HG02763 (cell line): ENCODE measurements around the gene DOK5.
"Not testable (repeated sequence)": the region's sequence is repeated elsewhere in the genome, so short reads cannot be mapped to it uniquely, and the experiment has no call there.

Source experiments
- ATAC-seq: cut with Tn5 transposase; IDR thresholded peaks from one replicate; pipeline ENCODE4 v1.9.1; 2021; ENCODE audit warnings: mild to moderate bottlenecking, moderate library complexity; ENCODE audit not compliant: unreplicated experiment

DOK5 gene

GRCh38 chr20:54475334-54476168, at the start of gene DOK5:
DOK5 (plus strand) TSS chr20:54475593; CDS start chr20:54475947, 354 bp downstream.
- ATAC-seq, result no peak

DNA sequence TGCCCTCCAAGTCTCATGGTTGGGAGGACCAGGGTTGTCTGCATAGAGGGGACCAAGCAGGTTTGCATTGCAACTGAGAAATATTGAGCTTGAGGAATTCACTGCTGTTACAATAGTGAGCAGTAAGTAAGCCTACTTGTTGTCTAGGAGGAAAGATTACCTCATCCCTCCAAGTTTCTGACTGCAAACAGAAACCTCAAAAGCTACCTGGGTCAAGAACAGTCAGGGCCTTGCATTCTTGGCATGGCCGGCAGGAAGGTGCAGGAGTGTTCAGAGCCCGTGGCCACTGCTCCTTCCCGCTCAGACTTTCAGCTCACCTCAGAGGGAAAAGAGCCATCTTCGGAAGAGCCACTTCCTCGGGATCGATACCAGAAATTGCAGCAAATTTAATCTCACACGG, 46.0 kb upstream of the DOK5 start:
- ATAC-seq, result no peak

DNA sequence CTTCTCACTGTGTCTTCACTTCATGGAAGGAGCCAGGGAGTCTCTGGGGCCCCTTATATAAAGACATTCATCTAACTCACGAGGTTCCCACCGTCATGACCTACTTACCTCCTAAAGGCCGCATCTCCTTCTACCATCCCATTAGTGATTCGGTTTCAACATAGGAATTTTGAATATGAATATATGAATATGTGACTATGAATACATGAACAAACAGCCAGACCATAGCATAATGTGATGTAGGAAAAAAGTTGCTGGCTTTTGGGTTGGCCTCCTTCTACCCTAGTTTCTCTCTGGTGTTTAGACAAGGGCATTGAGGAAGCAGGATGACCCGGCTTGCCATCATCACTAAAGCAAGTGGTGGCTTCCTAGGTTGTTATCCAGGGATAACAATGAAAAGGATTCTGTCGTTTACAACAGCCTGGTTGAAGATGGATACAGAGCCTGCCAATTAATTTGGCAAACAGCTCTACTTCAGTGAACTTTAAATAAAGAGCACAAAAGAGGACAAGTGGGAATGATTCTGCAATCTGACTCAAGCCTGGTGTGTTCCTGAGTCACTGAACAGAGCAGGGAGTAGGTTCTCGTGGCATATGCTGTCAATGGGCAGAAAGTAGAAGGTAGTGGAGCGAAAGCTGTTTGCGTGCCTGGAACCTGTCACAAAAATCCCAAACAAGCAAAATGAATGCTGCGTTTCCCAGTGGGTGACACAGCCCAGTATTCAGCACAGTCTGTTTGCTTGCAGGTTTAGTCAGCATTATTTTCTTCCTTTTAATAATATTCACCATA, 44.0 kb upstream of the DOK5 start:
- ATAC-seq, result no peak

- no peak for ATAC-seq
Observed at GRCh38 chr20:54432966-54433365, 42.4 kb upstream of the DOK5 start.

GRCh38 chr20:54433636-54434035, 41.8 kb upstream of the DOK5 start:
- no peak for ATAC-seq

DNA sequence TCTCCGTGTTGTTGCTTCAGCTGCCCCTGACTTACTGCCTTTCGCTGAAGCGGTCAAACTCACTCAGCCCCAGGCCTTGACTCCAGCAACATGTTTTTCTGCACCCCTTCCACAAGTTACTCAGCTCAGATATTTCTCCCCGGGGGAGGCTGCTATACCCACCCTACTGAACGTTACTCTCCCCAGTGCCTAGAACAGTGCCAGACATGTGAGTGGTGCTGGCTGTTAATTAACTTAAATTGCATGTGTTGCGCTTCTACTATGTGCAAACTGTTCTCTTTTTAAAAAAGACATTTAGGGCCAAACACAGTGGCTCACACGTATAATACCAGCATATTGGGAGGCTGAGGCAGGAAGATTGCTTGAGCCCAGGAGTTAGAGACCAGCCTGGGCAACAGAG, 41.2 kb upstream of the DOK5 start:
- ATAC-seq, result no peak

GRCh38 chr20:54435015-54435414, 40.4 kb upstream of the DOK5 start:
- ATAC-seq, result no peak

DNA sequence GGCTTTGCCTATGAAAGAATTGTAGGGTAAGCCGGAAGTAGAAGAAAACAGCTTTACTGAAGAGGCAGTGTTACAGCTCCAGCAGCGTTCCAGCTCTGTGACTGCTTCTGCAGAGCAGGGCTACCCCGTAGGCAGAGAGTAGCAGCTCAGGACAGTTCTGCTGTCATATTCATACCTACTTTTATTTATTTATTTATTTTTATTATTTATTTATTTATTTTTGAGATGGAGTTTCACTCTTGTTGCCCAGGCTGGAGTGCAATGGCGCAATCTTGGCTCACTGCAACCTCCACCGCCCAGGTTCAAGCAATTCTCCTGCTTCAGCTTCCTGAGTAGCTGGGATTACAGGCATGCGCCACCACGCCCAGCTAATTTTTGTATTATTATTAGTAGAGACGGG, 39.0 kb upstream of the DOK5 start:
- not testable (repeated sequence) for ATAC-seq

- ATAC-seq, result no peak
Observed at GRCh38 chr20:54438166-54438565, 37.2 kb upstream of the DOK5 start.

DNA sequence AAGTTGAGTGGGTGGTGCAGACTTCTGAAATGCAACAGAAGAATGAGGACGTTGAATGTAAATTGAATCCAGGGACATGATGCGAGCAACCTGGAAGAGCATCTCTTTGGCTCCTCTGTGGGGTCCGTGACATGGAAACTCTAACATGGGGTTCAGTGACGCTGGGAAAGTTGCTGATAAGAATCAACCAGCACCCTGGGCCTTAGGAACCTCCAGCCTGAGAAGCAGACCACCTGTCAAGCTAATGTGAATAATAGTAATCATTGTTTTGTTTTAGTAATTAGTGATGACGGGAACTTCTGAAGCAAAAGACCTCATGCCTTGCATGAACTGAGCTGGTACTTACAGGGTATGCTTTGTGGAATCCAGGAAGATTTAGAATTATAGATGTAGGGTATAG, 25.2 kb upstream of the DOK5 start:
- no peak for ATAC-seq

- ATAC-seq, result no peak
Observed at GRCh38 chr20:54451171-54451570, 24.2 kb upstream of the DOK5 start.

DNA sequence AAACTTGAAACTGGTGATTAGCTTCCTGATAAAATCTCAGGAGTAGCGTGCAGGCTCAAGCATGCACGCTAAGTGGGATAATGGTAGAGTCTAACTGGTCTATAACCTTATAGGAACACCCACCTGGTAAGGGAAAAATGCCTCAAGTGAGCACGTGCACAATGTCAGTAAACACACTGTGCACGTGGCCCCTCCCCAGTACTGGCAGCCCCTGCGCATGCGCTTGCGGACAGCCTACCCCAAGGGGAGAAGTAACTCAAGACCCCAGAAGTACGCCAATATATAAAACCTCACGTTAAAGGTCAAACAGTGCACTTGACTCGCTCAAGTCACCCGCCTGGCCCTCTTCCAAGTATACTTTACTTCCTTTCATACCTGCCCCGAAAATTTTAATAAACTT, 23.1 kb upstream of the DOK5 start:
- no peak for ATAC-seq

GRCh38 chr20:54454982-54455381, 20.4 kb upstream of the DOK5 start:
- ATAC-seq, result no peak

- no peak for ATAC-seq
Observed at GRCh38 chr20:54456423-54456822, 19.0 kb upstream of the DOK5 start.

DNA sequence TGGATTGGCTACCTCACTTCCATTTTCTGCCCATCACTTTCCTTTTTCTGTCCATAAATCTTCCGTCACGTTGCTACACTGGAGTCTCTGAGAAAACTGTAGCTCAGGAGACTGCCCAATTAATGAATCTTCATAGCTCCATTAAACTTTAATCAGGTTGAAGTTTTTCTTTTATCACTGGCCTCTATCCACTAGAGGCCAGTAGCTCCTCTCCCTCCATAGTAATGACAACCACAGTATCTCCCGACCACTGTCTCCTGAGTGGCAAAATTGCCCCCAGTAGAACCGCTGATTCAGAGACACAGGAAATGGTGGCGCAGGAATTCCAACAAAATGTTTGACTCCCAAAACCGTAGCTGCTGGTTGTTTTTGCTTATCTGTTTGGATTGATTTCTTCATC, 18.4 kb upstream of the DOK5 start:
- no peak for ATAC-seq

DNA sequence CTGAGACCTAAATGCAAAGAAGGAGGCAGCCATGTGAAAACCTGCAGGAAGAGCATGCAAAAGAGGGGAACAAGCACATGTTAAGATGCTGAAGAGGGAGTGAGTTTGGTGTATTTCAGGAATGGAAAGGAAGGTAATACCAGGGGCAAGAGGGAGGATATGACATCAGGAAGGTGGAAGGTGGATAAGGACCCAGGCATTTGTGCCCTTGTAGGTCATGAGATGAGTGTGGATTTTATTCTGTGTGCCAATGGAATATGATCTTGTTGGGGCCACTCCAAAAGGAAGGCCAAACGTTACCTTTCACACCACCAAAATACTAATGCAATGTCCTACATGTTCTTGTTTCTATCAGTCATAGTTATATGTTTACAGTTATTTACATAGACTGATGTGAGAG, 17.2 kb upstream of the DOK5 start:
- ATAC-seq, result no peak

- ATAC-seq, result no peak
Observed at GRCh38 chr20:54459279-54459678, 16.1 kb upstream of the DOK5 start.

- ATAC-seq, result no peak
Observed at GRCh38 chr20:54464003-54464402, 11.4 kb upstream of the DOK5 start.

GRCh38 chr20:54466127-54466526, 9.3 kb upstream of the DOK5 start:
- no peak for ATAC-seq

GRCh38 chr20:54467622-54468021, 7.8 kb upstream of the DOK5 start:
- ATAC-seq, result no peak

DNA sequence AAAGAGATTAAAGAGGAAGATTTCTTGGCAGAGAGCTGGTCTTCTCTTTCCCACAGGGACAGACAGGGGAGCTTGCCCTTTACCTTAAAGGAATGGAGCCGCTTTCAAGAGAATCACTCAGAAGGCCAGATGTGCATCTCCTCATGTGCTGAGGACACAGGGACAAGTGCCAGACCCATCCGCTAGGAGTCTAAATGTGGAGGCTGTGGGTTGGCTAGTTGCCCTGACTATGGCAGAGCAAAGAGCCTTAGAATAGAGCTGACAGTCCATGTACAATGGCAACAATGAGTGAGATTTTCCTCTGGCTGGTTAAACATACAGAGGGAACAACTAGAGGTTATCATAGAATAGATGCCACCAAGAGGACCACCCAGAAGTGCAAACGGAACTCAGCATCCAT, 7.3 kb upstream of the DOK5 start:
- ATAC-seq, result no peak

GRCh38 chr20:54469293-54469692, 6.1 kb upstream of the DOK5 start:
- ATAC-seq, result no peak
